HepG2 (cell line): Measurements from ENCODE around the gene ABHD4. TPM values are rescaled to one million over a fixed set of nuclear protein-coding genes. Genes with fewer than 3 reads are reported as not detected.

Experiments used
- ESRRA ChIP-seq: sonication (generic); formaldehyde crosslinking; IDR thresholded peaks from 2 replicates; pipeline ENCODE4 v1.5.1; 2020; ENCODE audit warnings: mild to moderate bottlenecking, low read depth, missing genetic modification reagents
- GATAD2A ChIP-seq: IDR thresholded peaks from 2 replicates; pipeline ENCODE4 v1.6.1; 2016
- KDM5B ChIP-seq: sonication (generic); formaldehyde crosslinking; IDR thresholded peaks from 2 replicates; pipeline ENCODE4 v1.4.0; 2020; ENCODE audit warnings: missing genetic modification reagents, mild to moderate bottlenecking, borderline replicate concordance
- KLF15 ChIP-seq: sonication (generic); formaldehyde crosslinking; IDR thresholded peaks from 2 replicates; pipeline ENCODE4 v1.8.1; 2023; ENCODE audit warnings: borderline replicate concordance, mild to moderate bottlenecking, inconsistent platforms, missing genetic modification reagents, mixed read lengths
- MLXIP ChIP-seq: sonication (generic); formaldehyde crosslinking; IDR thresholded peaks from 2 replicates; pipeline ENCODE4 v1.9.0; 2021; ENCODE audit warnings: missing genetic modification reagents, borderline replicate concordance
- MNT ChIP-seq: fragments of 450-650 bp; IDR thresholded peaks from 2 replicates; pipeline ENCODE4 v1.6.1; 2016
- NAIF1 ChIP-seq: sonication (generic); formaldehyde crosslinking; IDR thresholded peaks from 2 replicates; pipeline ENCODE4 v1.5.0; 2020; ENCODE audit warnings: mild to moderate bottlenecking, missing genetic modification reagents, borderline replicate concordance
- NFYC ChIP-seq: IDR thresholded peaks from 2 replicates; pipeline ENCODE4 v1.6.1; 2016; ENCODE audit warnings: missing genetic modification reagents, missing compliant biosample characterization
- ONECUT2 ChIP-seq: sonication (generic); formaldehyde crosslinking; IDR thresholded peaks from 2 replicates; pipeline ENCODE4 v1.4.0; 2020; ENCODE audit warnings: missing genetic modification reagents
- SP4 ChIP-seq: sonication (generic); formaldehyde crosslinking; IDR thresholded peaks from 2 replicates; pipeline ENCODE4 v1.8.1; 2023; ENCODE audit warnings: mild to moderate bottlenecking, missing genetic modification reagents
- ZC3H13 ChIP-seq: sonication (generic); formaldehyde crosslinking; IDR thresholded peaks from 2 replicates; pipeline ENCODE4 v1.8.1; 2023; ENCODE audit warnings: mild to moderate bottlenecking, missing genetic modification reagents, moderate library complexity
- ZIK1 ChIP-seq: sonication (generic); formaldehyde crosslinking; IDR thresholded peaks from 2 replicates; pipeline ENCODE4 v1.5.0; 2020; ENCODE audit warnings: mild to moderate bottlenecking, low read depth, missing genetic modification reagents, borderline replicate concordance
- ZNF17 ChIP-seq: sonication (generic); formaldehyde crosslinking; IDR thresholded peaks from 2 replicates; pipeline ENCODE4 v1.5.0; 2020; ENCODE audit warnings: mild to moderate bottlenecking, missing genetic modification reagents
- ZNF230 ChIP-seq: sonication (generic); formaldehyde crosslinking; IDR thresholded peaks from 2 replicates; pipeline ENCODE4 v1.4.0; 2020; ENCODE audit warnings: mild to moderate bottlenecking, missing genetic modification reagents
- ZNF33B ChIP-seq: sonication (generic); formaldehyde crosslinking; IDR thresholded peaks from 2 replicates; pipeline ENCODE4 v1.5.1; 2020; ENCODE audit warnings: mild to moderate bottlenecking, missing genetic modification reagents
- ZNF639 ChIP-seq: conservative IDR thresholded peaks from 2 replicates; pipeline ENCODE4 v1.6.1; 2018; ENCODE audit warnings: missing genetic modification reagents
- ZNF691 ChIP-seq: sonication (generic); formaldehyde crosslinking; IDR thresholded peaks from 2 replicates; pipeline ENCODE4 v1.4.0; 2020; ENCODE audit warnings: missing genetic modification reagents, low read depth, mild to moderate bottlenecking, borderline replicate concordance
- ZNF704 ChIP-seq: sonication (generic); formaldehyde crosslinking; IDR thresholded peaks from 2 replicates; pipeline ENCODE4 v1.8.1; 2023; ENCODE audit warnings: mild to moderate bottlenecking, inconsistent platforms, moderate library complexity, missing genetic modification reagents, borderline replicate concordance
- polyA plus RNA-seq, 8 experiments: library from polyadenylated mRNA; depleted of rRNA in 3 of 8; stranded (reverse) in 7 of 8; unstranded in 1 of 8; fragments of >200 nt; fragmentation: Illumina TruSeq in 4 of 8; extraction: Trizol in 4 of 8; gene quantifications; 2 replicates each; pipeline versions ENCODE4 v1.2.1 to v1.2.3, GENCODE V29; 2011 to 2016; ENCODE audit warnings: low read depth in 4 of 8, missing spikeins in 1 of 8, mixed read lengths in 1 of 8; ENCODE audit not compliant: insufficient read depth in 1 of 8
- total RNA-seq, 5 experiments: library from RNA; depleted of rRNA; stranded (reverse); fragments of >200 nt; fragmentation: Illumina TruSeq; extraction: Trizol; gene quantifications; 2 replicates each; pipeline ENCODE4 v1.2.3, GENCODE V29; 2016; ENCODE audit warnings: low read depth in 1 of 5
- TF ChIP-seq, protein P1 (sequence below): sonication (generic); formaldehyde crosslinking; IDR thresholded peaks from 2 replicates; pipeline ENCODE4 v1.8.1; 2023; ENCODE audit warnings: mild to moderate bottlenecking, moderate library complexity, missing genetic modification reagents

The ABHD4 gene
- total and polyA plus RNA-seq, 2 of the 13 experiments (the other 11 are each of a cell fraction or from before 2014, with no cell fraction given), result 16.1 to 47.5 TPM

DNA sequence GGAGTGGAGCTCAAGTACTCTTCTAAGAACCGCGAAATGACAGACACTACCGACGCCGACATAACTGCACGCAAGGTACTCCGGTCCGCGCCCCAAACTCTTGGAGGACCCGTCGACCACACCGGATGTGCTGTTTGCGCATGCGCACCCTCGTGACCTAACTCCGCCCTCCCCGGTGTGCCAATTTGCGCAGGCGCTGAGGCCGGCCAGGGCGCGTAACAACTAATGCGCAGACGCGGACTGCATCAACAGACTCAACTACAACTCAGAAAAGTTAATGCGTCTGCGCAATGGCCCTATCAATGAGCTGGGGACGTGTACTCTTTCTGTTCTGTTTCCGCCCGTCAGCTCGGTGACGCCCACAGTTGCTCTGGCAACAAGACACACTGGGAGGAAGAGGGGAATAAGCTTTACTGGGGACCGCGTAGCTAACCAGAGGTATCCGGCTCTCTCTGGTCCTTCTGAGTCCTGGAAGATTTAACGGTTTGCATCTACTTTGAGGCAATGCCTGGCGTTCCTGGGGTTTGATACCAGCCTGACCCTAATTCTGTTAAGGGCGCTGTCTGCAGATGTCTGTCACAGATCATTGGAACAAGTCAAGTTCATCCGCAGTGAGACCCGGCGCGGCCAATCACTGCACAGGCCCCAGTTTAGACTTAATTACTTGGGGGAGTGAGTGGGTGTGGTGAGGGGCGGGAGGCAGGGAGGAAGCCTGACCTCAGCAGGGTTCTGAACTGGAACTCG lies 8.8 kb upstream of the ABHD4 start, which contains the start of gene DAD1 (continued):
- TF ChIP-seq, protein P1, sequence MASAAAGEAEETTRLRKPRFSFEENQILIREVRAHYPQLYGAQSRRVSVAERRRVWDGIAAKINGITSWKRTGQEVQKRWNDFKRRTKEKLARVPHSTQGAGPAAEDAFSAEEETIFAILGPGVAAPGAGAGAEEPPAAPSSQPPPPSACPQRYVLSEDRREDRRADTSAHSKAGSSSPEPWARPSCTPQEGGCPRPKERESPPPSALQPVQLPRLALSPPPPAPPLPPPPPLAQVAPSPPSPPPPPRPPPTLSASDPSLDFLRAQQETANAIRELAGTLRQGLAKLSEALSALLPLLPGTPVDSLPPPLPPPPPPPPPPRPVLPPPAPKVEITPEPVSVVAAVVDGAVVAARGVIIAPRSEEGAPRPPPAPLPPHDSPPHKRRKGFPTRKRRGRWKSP (CRISPR knock-in tag), result peak; percentile 81; the same call in 1 of the 2 replicates
- TF ChIP-seq ZC3H13 (CRISPR knock-in tag) (no peak; the same call in 1 of the 2 replicates), ZNF33B (peak; percentile 94), NFYC (CRISPR knock-in tag) (peak; percentile 54), ZNF639 (CRISPR knock-in tag) (peak; percentile 23; the same call in 1 of the 2 replicates), ZIK1 (CRISPR knock-in tag) (peak; percentile 71; the same call in 1 of the 2 replicates), ONECUT2 (no peak), ESRRA (CRISPR knock-in tag) (0 out of 2 replicates have a peak, but pooled peaks have one; percentile 24), SP4 (peak; percentile 83), ZNF691 (CRISPR knock-in tag) (peak; percentile 38; the same call in 1 of the 2 replicates), NAIF1 (peak; percentile 75; the same call in 1 of the 2 replicates), MNT (peak; percentile 82), KDM5B (CRISPR knock-in tag) (peak; percentile 83), ZNF704 (CRISPR knock-in tag) (0 out of 2 replicates have a peak, but pooled peaks have one; percentile 55), GATAD2A (peak; percentile 52), ZNF17 (CRISPR knock-in tag) (no peak), ZNF230 (CRISPR knock-in tag) (peak; percentile 81; the same call in 1 of the 2 replicates), KLF15 (CRISPR knock-in tag) (no peak), MLXIP (CRISPR knock-in tag) (no peak)
